Ascending aorta (tissue), 2 donors: Measurements from ENCODE around the gene CDH13. TPM values are rescaled to one million over a fixed set of nuclear protein-coding genes. Genes with fewer than 3 reads are reported as not detected.

Experiments
- DNase-seq, 2 donors: peaks; one replicate each; pipeline ENCODE4 v3.0.0-alpha.2; 2019; ENCODE audit warnings: low spot score in 2 of 2
- H3K27ac ChIP-seq, 2 donors: fragments of 200-600 bp; sonication (generic); one replicate each; pipeline ENCODE4 v1.5.1; 2016 to 2017; ENCODE audit warnings: mild to moderate bottlenecking in 1 of 2
- H3K27me3 ChIP-seq: fragments of 200-600 bp; sonication (generic); one replicate; pipeline ENCODE4 v1.5.1; 2017
- H3K36me3 ChIP-seq, 2 donors: fragments of 200-600 bp; sonication (generic); one replicate each; pipeline ENCODE4 v1.5.1; 2016
- H3K4me1 ChIP-seq, 2 donors: fragments of 200-600 bp; sonication (generic); one replicate each; pipeline ENCODE4 v1.5.1; 2016 to 2017; ENCODE audit warnings: mild to moderate bottlenecking in 1 of 2
- H3K4me3 ChIP-seq, 2 donors: fragments of 200-600 bp; sonication (generic); one replicate each; pipeline ENCODE4 v1.5.1; 2016 to 2017; ENCODE audit warnings: mild to moderate bottlenecking in 1 of 2
- H3K9me3 ChIP-seq, 2 donors: fragments of 200-600 bp; sonication (generic); one replicate each; pipeline ENCODE4 v1.5.1; 2016
- CTCF ChIP-seq, 3 experiments: fragments of 200-600 bp in 2 of 3; fragments of 450-650 bp in 1 of 3; sonication (generic) in 2 of 3; IDR thresholded peaks; one replicate each; pipeline ENCODE4 v1.5.1; 2016 to 2019; ENCODE audit warnings: antibody characterized with exemption in 3 of 3, mild to moderate bottlenecking in 1 of 3, moderate library complexity in 1 of 3
- intact Hi-C: fragments of 100-400 bp; cut with DNase I; formaldehyde crosslinking; loops from one replicate; pipeline ENCODE4 v1.15.1; 2023
- total RNA-seq: library from RNA; depleted of rRNA; stranded (reverse); fragments of >200 nt; gene quantifications from one replicate; pipeline ENCODE4 v1.1.0, GENCODE V29; 2016

Gene CDH13
- total RNA-seq, 1 donor from 2014 or later: 160 TPM

GRCh38 chr16:83117810-83118209 lies 491.0 kb downstream of the CDH13 start:
- intact Hi-C loops: no loop called here
- peaks cover 0 to 3% of the 10 kb centered on the region in 2 donors for H3K36me3 ChIP-seq
- H3K9me3 ChIP-seq: no peaks in the 10 kb centered on the region
- no peak overlapping the region for H3K4me3 ChIP-seq
- TF ChIP-seq CTCF (IDR thresholded peaks at IDR 0.05): no peak
- H3K27me3 ChIP-seq: no peaks in the 10 kb centered on the region
- H3K4me1 ChIP-seq: peaks cover 0 to 10% of the 10 kb centered on the region in 2 donors
- no peak overlapping the region for H3K27ac ChIP-seq
- no peak for DNase-seq

GRCh38 chr16:83118365-83118764 lies 491.6 kb downstream of the CDH13 start:
- Histone ChIP-seq H3K4me3 (no peak overlapping the region), H3K27ac (no peak overlapping the region), H3K27me3 (no peaks in the 10 kb centered on the region), H3K4me1 (peaks cover 0 to 9% of the 10 kb centered on the region in 2 donors), H3K36me3 (peaks cover 0 to 3% of the 10 kb centered on the region in 2 donors), H3K9me3 (no peaks in the 10 kb centered on the region)
- TF ChIP-seq CTCF (IDR thresholded peaks at IDR 0.05): no peak
- no peak for DNase-seq
- intact Hi-C loops: no loop called here

- H3K4me3 ChIP-seq: no peak overlapping the region
- intact Hi-C loops: no loop called here
- H3K9me3 ChIP-seq: peaks cover 0 to 11% of the 10 kb centered on the region in 2 donors
- no peak for DNase-seq
- no peak for TF ChIP-seq CTCF (IDR thresholded peaks at IDR 0.05)
- H3K27me3 ChIP-seq: no peaks in the 10 kb centered on the region
- peaks cover 0 to 37% of the 10 kb centered on the region in 2 donors for H3K36me3 ChIP-seq
- no peak overlapping the region for H3K27ac ChIP-seq
- H3K4me1 ChIP-seq: no peaks in the 10 kb centered on the region
Observed at GRCh38 chr16:83125999-83126568, 499.3 kb downstream of the CDH13 start.

- peaks cover 0 to 11% of the 10 kb centered on the region in 2 donors for H3K9me3 ChIP-seq
- H3K27ac ChIP-seq: no peak overlapping the region
- H3K4me3 ChIP-seq: no peak overlapping the region
- intact Hi-C loops: no loop called here
- DNase-seq: no peak
- TF ChIP-seq CTCF (IDR thresholded peaks at IDR 0.05): no peak
- H3K4me1 ChIP-seq: no peaks in the 10 kb centered on the region
- H3K27me3 ChIP-seq: no peaks in the 10 kb centered on the region
- H3K36me3 ChIP-seq: peaks cover 0 to 37% of the 10 kb centered on the region in 2 donors
Observed at GRCh38 chr16:83128041-83128440, 501.3 kb downstream of the CDH13 start.

GRCh38 chr16:83130039-83130438 lies 503.3 kb downstream of the CDH13 start:
- TF ChIP-seq CTCF (IDR thresholded peaks at IDR 0.05): no peak
- H3K9me3 ChIP-seq: peaks cover 0 to under 1% of the 10 kb centered on the region in 2 donors
- DNase-seq: no peak
- H3K27me3 ChIP-seq: no peaks in the 10 kb centered on the region
- H3K4me3 ChIP-seq: no peak overlapping the region
- H3K4me1 ChIP-seq: no peaks in the 10 kb centered on the region
- H3K36me3 ChIP-seq: peaks cover 0 to 32% of the 10 kb centered on the region in 2 donors
- intact Hi-C loops: no loop called here
- H3K27ac ChIP-seq: no peak overlapping the region

- TF ChIP-seq CTCF (IDR thresholded peaks at IDR 0.05): no peak
- no peak for DNase-seq
- Histone ChIP-seq H3K27me3 (no peaks in the 10 kb centered on the region), H3K9me3 (no peaks in the 10 kb centered on the region), H3K27ac (no peak overlapping the region), H3K36me3 (no peaks in the 10 kb centered on the region), H3K4me3 (no peak overlapping the region), H3K4me1 (no peaks in the 10 kb centered on the region)
- intact Hi-C loops: no loop called here
Observed at GRCh38 chr16:83134638-83135037, 507.9 kb downstream of the CDH13 start.
